ENCODE measurements around the gene MASP1. TPM values are rescaled to one million over a fixed set of nuclear protein-coding genes. Genes with fewer than 3 reads are reported as not detected.

Gene MASP1
- polyA plus RNA-seq, 1 donor from 2014 or later: 0.19 TPM

- no peak overlapping the region for H3K4me2 ChIP-seq (ENCODE audit: low read length)
- no peaks in the 10 kb centered on the region for H4K20me1 ChIP-seq (ENCODE audit: insufficient read depth)
- H3K27ac ChIP-seq (ENCODE audit: low read length): no peak overlapping the region
- no peaks in the 10 kb centered on the region for H3K27me3 ChIP-seq (ENCODE audit: insufficient read depth, low read depth, low read length)
- H3K9me3 ChIP-seq (ENCODE audit: low read length): no peaks in the 10 kb centered on the region
- no peaks in the 10 kb centered on the region for H3K9me2 ChIP-seq (ENCODE audit: insufficient read depth, low read length)
- no peak overlapping the region for H2AFZ ChIP-seq (ENCODE audit: low read depth, low read length)
- H3F3A ChIP-seq (ENCODE audit: insufficient read depth, low read length, poor library complexity, severe bottlenecking): no peaks in the 10 kb centered on the region
- H3K79me2 ChIP-seq (replicated peaks; ENCODE audit: insufficient read depth, low read length): no peaks in the 10 kb centered on the region
- no peak overlapping the region for H3K9ac ChIP-seq (ENCODE audit: low read length)
- no peaks in the 10 kb centered on the region for H3K36me3 ChIP-seq (ENCODE audit: insufficient read depth, low read length)
- TF ChIP-seq MXI1 (conservative IDR thresholded peaks at IDR 0.05; ENCODE audit: poor library complexity, severe bottlenecking) (no peak), SMC3 (conservative IDR thresholded peaks at IDR 0.05; ENCODE audit: poor library complexity) (no peak), TAF1 (IDR thresholded peaks at IDR 0.05; ENCODE audit: low read depth) (no peak), CTCF (IDR thresholded peaks at IDR 0.05; ENCODE audit: poor library complexity, severe bottlenecking) (no peak), POLR2AphosphoS5 (IDR thresholded peaks at IDR 0.05) (no peak), EZH2 (IDR thresholded peaks at IDR 0.05; ENCODE audit: borderline replicate concordance, insufficient read depth, low read length, poor library complexity, severe bottlenecking) (no peak), EP300 (conservative IDR thresholded peaks at IDR 0.05; ENCODE audit: poor library complexity, severe bottlenecking) (no peak), RAD21 (conservative IDR thresholded peaks at IDR 0.05) (no peak)
- TF ChIP-seq, protein P1, sequence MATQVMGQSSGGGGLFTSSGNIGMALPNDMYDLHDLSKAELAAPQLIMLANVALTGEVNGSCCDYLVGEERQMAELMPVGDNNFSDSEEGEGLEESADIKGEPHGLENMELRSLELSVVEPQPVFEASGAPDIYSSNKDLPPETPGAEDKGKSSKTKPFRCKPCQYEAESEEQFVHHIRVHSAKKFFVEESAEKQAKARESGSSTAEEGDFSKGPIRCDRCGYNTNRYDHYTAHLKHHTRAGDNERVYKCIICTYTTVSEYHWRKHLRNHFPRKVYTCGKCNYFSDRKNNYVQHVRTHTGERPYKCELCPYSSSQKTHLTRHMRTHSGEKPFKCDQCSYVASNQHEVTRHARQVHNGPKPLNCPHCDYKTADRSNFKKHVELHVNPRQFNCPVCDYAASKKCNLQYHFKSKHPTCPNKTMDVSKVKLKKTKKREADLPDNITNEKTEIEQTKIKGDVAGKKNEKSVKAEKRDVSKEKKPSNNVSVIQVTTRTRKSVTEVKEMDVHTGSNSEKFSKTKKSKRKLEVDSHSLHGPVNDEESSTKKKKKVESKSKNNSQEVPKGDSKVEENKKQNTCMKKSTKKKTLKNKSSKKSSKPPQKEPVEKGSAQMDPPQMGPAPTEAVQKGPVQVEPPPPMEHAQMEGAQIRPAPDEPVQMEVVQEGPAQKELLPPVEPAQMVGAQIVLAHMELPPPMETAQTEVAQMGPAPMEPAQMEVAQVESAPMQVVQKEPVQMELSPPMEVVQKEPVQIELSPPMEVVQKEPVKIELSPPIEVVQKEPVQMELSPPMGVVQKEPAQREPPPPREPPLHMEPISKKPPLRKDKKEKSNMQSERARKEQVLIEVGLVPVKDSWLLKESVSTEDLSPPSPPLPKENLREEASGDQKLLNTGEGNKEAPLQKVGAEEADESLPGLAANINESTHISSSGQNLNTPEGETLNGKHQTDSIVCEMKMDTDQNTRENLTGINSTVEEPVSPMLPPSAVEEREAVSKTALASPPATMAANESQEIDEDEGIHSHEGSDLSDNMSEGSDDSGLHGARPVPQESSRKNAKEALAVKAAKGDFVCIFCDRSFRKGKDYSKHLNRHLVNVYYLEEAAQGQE (IDR thresholded peaks at IDR 0.05; ENCODE audit: borderline replicate concordance): no peak
- no peak overlapping the region for H3K4me3 ChIP-seq (ENCODE audit: low read length)
These were observed 10.9 kb downstream of the MASP1 start for GRCh38 chr3:187280644-187281043.

- no peaks in the 10 kb centered on the region for H3K9me3 ChIP-seq (ENCODE audit: low read length)
- no peak overlapping the region for H2AFZ ChIP-seq (ENCODE audit: low read depth, low read length)
- no peaks in the 10 kb centered on the region for H3K79me2 ChIP-seq (replicated peaks; ENCODE audit: insufficient read depth, low read length)
- H3F3A ChIP-seq (ENCODE audit: insufficient read depth, low read length, poor library complexity, severe bottlenecking): no peaks in the 10 kb centered on the region
- no peak overlapping the region for H3K4me3 ChIP-seq (ENCODE audit: low read length)
- TF ChIP-seq SMC3 (conservative IDR thresholded peaks at IDR 0.05; ENCODE audit: poor library complexity) (no peak), CTCF (IDR thresholded peaks at IDR 0.05; ENCODE audit: poor library complexity, severe bottlenecking) (no peak), MXI1 (conservative IDR thresholded peaks at IDR 0.05; ENCODE audit: poor library complexity, severe bottlenecking) (no peak), EP300 (conservative IDR thresholded peaks at IDR 0.05; ENCODE audit: poor library complexity, severe bottlenecking) (no peak), EZH2 (IDR thresholded peaks at IDR 0.05; ENCODE audit: borderline replicate concordance, insufficient read depth, low read length, poor library complexity, severe bottlenecking) (no peak), RAD21 (conservative IDR thresholded peaks at IDR 0.05) (no peak), POLR2AphosphoS5 (IDR thresholded peaks at IDR 0.05) (no peak), TAF1 (IDR thresholded peaks at IDR 0.05; ENCODE audit: low read depth) (no peak)
- TF ChIP-seq, protein P1 (IDR thresholded peaks at IDR 0.05; ENCODE audit: borderline replicate concordance): no peak
- H3K27ac ChIP-seq (ENCODE audit: low read length): no peak overlapping the region
- H3K27me3 ChIP-seq (ENCODE audit: insufficient read depth, low read depth, low read length): no peaks in the 10 kb centered on the region
- no peak overlapping the region for H3K9ac ChIP-seq (ENCODE audit: low read length)
- H3K4me2 ChIP-seq (ENCODE audit: low read length): no peak overlapping the region
- H4K20me1 ChIP-seq (ENCODE audit: insufficient read depth): no peaks in the 10 kb centered on the region
- no peaks in the 10 kb centered on the region for H3K9me2 ChIP-seq (ENCODE audit: insufficient read depth, low read length)
- H3K36me3 ChIP-seq (ENCODE audit: insufficient read depth, low read length): no peaks in the 10 kb centered on the region
These were observed 14.4 kb downstream of the MASP1 start for GRCh38 chr3:187277129-187277462.

Data from neural cell (in vitro differentiated cells).